Esophagus (tissue), 2 donors: ENCODE results near the gene CTSO. TPM values are rescaled to one million over a fixed set of nuclear protein-coding genes. Genes with fewer than 3 reads are reported as not detected.

Experiments
- H3K27ac ChIP-seq, 2 donors: one replicate each; pipeline ENCODE4 v1.5.1; 2013; ENCODE audit warnings: low read depth in 2 of 2, mild to moderate bottlenecking in 2 of 2, inconsistent platforms in 1 of 2, low read length in 1 of 2, moderate library complexity in 1 of 2
- H3K27me3 ChIP-seq, 2 donors: one replicate each; pipeline ENCODE4 v1.6.1; 2013; ENCODE audit warnings: low read length in 2 of 2, control low read depth in 1 of 2, mild to moderate bottlenecking in 1 of 2; ENCODE audit not compliant: insufficient read depth in 2 of 2, control insufficient read depth in 1 of 2
- H3K36me3 ChIP-seq, 2 donors: one replicate each; pipeline ENCODE4 v1.6.1; 2013; ENCODE audit warnings: low read length in 1 of 2; ENCODE audit not compliant: control insufficient read depth in 2 of 2, insufficient read depth in 2 of 2
- H3K4me1 ChIP-seq, 2 donors: one replicate each; pipeline ENCODE4 v1.6.1; 2013; ENCODE audit warnings: low read length in 1 of 2; ENCODE audit not compliant: control insufficient read depth in 2 of 2, insufficient read depth in 2 of 2
- H3K4me3 ChIP-seq, 2 donors: one replicate each; pipeline ENCODE4 v1.5.1; 2013; ENCODE audit warnings: low read length in 2 of 2, mild to moderate bottlenecking in 2 of 2, low read depth in 1 of 2, moderate library complexity in 1 of 2
- H3K9me3 ChIP-seq, 2 donors: one replicate each; pipeline ENCODE4 v1.6.1; 2013; ENCODE audit warnings: mild to moderate bottlenecking in 2 of 2, low read depth in 1 of 2, low read length in 1 of 2, moderate library complexity in 1 of 2; ENCODE audit not compliant: control insufficient read depth in 2 of 2, insufficient read depth in 1 of 2
- WGBS, 2 donors: extraction: QIAGEN DNeasy Blood & Tissue Kit; methylation state at CpG; one replicate each; pipeline ENCODE4 v1.1.7; 2013; 5-methylcytosine and 5-hydroxymethylcytosine counted together
- polyA plus RNA-seq, 2 donors: library from polyadenylated mRNA; stranded (reverse); fragments of 200-250 nt; gene quantifications; one replicate each; pipeline ENCODE4 v1.2.3, GENCODE V29; 2013
- donor health status: healthy with polysubstance abuse.
- donor health status: Bipolar disorder and iron deficiency.

CTSO gene
- polyA plus RNA-seq, 2 donors = 0.96 to 2.6 TPM

GRCh38 chr4:155974476-155974749, 20.7 kb upstream of the CTSO start:
- 59 to 71% methylated on average over 1 of the region's 1 CpG for WGBS, 2 donors
- Histone ChIP-seq H3K4me1 (no peaks in the 10 kb centered on the region), H3K4me3 (no peak overlapping the region), H3K9me3 (no peaks in the 10 kb centered on the region), H3K27ac (no peak overlapping the region), H3K36me3 (no peaks in the 10 kb centered on the region), H3K27me3 (no peaks in the 10 kb centered on the region)

GRCh38 chr4:155973639-155974475, 20.2 kb upstream of the CTSO start:
- H3K27ac ChIP-seq = no peak overlapping the region
- no peaks in the 10 kb centered on the region for H3K9me3 ChIP-seq
- H3K4me1 ChIP-seq = no peaks in the 10 kb centered on the region
- 49 to 55% methylated on average over 8 of the region's 8 CpGs for WGBS, 2 donors
- no peaks in the 10 kb centered on the region for H3K36me3 ChIP-seq
- H3K4me3 ChIP-seq = no peak overlapping the region
- H3K27me3 ChIP-seq = no peaks in the 10 kb centered on the region

GRCh38 chr4:155972098-155972497, 18.4 kb upstream of the CTSO start:
- no peaks in the 10 kb centered on the region for H3K27me3 ChIP-seq
- H3K27ac ChIP-seq = no peak overlapping the region
- H3K4me3 ChIP-seq = no peak overlapping the region
- no peaks in the 10 kb centered on the region for H3K36me3 ChIP-seq
- H3K9me3 ChIP-seq = no peaks in the 10 kb centered on the region
- H3K4me1 ChIP-seq = no peaks in the 10 kb centered on the region
- WGBS, 2 donors = 62 to 64% methylated on average over 4 of the region's 4 CpGs

GRCh38 chr4:155966731-155967395, 13.2 kb upstream of the CTSO start:
- no peaks in the 10 kb centered on the region for H3K36me3 ChIP-seq
- H3K9me3 ChIP-seq = no peaks in the 10 kb centered on the region
- no peak overlapping the region for H3K4me3 ChIP-seq
- no peaks in the 10 kb centered on the region for H3K4me1 ChIP-seq
- H3K27me3 ChIP-seq = no peaks in the 10 kb centered on the region
- 73 to 77% methylated on average over 3 of the region's 3 CpGs for WGBS, 2 donors
- H3K27ac ChIP-seq = no peak overlapping the region

- H3K9me3 ChIP-seq = no peaks in the 10 kb centered on the region
- no peaks in the 10 kb centered on the region for H3K36me3 ChIP-seq
- H3K4me3 ChIP-seq = no peak overlapping the region
- H3K4me1 ChIP-seq = no peaks in the 10 kb centered on the region
- no peak overlapping the region for H3K27ac ChIP-seq
- no peaks in the 10 kb centered on the region for H3K27me3 ChIP-seq
- WGBS, 2 donors = 83 to 86% methylated on average over 2 of the region's 2 CpGs
Observed at GRCh38 chr4:155966171-155966570, 12.5 kb upstream of the CTSO start.

GRCh38 chr4:155964016-155964891, 10.6 kb upstream of the CTSO start:
- no peaks in the 10 kb centered on the region for H3K4me1 ChIP-seq
- whole genome bisulfite sequencing, 2 donors = 75 to 78% methylated on average over 8 of the region's 8 CpGs
- no peak overlapping the region for H3K27ac ChIP-seq
- no peaks in the 10 kb centered on the region for H3K36me3 ChIP-seq
- H3K27me3 ChIP-seq = no peaks in the 10 kb centered on the region
- H3K9me3 ChIP-seq = peaks cover 0 to 2% of the 10 kb centered on the region in 2 donors
- no peak overlapping the region for H3K4me3 ChIP-seq

- Histone ChIP-seq H3K36me3 (no peaks in the 10 kb centered on the region), H3K27ac (no peak overlapping the region), H3K27me3 (no peaks in the 10 kb centered on the region), H3K4me3 (no peak overlapping the region), H3K4me1 (no peaks in the 10 kb centered on the region), H3K9me3 (peaks cover 0 to 2% of the 10 kb centered on the region in 2 donors)
- WGBS, 2 donors = 63 to 77% methylated on average over 2 of the region's 2 CpGs
Observed at GRCh38 chr4:155962767-155963166, 9.1 kb upstream of the CTSO start.

- WGBS, 2 donors = 89 to 93% methylated on average over 4 of the region's 4 CpGs
- H3K4me3 ChIP-seq = no peak overlapping the region
Observed at GRCh38 chr4:155961575-155961974, 7.9 kb upstream of the CTSO start.

GRCh38 chr4:155960522-155960921, 6.9 kb upstream of the CTSO start:
- Histone ChIP-seq H3K36me3 (no peaks in the 10 kb centered on the region), H3K27ac (no peak overlapping the region), H3K4me3 (no peak overlapping the region), H3K27me3 (no peaks in the 10 kb centered on the region), H3K4me1 (no peaks in the 10 kb centered on the region), H3K9me3 (peaks cover 0 to 2% of the 10 kb centered on the region in 2 donors)
- 29 to 36% methylated on average over 5 of the region's 5 CpGs for WGBS, 2 donors

More at GRCh38 chr4:155961575-155961974, 7.9 kb upstream of the CTSO start:
- H3K9me3 ChIP-seq = peaks cover 0 to 2% of the 10 kb centered on the region in 2 donors
- no peak overlapping the region for H3K27ac ChIP-seq
- no peaks in the 10 kb centered on the region for H3K36me3 ChIP-seq
- no peaks in the 10 kb centered on the region for H3K27me3 ChIP-seq
- H3K4me1 ChIP-seq = no peaks in the 10 kb centered on the region
